Hypothalamus (tissue), 51 donors: ENCODE results near the gene ZXDC.

ENCODE experiments used
- DNase-seq, 51 donors: peaks; one replicate each; lab custom pipeline; 2025; lab: John Stamatoyannopoulos, UW

The ZXDC gene

DNA sequence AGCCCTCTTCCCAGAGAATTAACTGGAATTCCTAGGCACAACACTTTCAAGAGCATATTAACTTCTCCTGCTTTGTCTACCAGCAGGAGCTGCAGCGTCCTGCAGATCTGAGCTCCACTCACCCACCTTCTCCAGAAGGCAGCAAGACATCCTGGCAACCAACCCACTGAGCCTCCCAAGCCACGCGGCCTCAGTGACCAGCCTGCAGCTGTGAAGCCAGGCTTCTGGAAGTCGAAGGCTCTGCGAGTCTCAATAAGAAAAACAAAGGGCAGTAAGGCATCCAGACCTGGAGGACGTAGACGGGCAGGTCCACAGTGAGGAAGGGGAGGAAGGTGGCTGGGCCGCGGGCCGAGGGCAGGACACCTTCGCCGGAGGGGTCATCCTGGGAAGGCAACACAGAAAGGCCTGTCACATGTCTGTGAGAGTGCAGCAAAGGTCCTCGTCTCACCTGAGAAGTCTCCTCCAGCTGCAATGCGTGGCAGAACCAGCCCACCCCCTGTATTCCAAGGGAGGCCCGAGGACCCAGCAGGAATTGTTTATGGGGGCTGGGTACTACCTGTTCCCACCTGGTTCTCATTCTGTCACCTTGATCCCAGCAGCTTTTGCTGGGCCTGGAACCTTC is 36.2 kb downstream of the ZXDC start:
- DNase-seq = no peak

DNA sequence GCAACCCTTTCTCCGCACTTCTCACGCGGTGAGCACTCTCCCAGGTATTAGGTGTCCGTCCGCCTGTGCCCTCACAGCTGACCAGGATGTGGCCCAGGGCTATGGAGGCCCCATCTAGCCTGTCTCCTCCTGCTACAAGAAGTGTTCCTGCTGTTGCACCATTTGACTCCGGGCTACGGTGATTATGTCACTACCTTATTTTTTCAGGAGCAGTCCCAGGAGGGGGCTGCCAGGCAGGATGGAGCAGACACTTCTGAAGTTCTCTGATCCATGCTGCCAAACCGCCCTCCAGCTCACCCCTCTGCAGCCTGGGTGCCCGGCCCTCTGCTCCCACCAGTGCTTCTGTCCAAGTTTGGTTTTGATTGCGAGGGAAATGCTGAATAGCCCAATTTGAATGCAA is 36.9 kb downstream of the ZXDC start:
- DNase-seq = no peak

DNA sequence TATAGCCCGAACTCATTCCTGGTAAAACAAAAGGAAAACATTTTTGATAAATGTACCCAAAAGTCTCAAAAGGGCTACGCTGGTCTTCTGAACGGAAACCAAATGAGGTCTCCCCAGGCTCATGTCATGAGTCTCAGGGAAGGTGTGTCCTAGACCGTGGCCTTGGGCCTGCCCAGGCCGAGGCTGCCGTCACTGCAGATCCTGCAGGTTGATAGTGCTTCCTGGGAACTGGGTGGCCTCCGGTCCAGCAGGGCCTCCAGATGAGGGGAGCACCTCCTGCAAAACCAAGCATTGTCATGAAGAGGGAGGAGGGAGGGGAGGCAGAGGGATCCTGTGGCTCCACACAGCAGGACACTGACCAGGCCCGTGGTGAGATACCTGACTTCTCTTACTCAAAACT is 37.5 kb downstream of the ZXDC start:
- no peak for DNase-seq

DNA sequence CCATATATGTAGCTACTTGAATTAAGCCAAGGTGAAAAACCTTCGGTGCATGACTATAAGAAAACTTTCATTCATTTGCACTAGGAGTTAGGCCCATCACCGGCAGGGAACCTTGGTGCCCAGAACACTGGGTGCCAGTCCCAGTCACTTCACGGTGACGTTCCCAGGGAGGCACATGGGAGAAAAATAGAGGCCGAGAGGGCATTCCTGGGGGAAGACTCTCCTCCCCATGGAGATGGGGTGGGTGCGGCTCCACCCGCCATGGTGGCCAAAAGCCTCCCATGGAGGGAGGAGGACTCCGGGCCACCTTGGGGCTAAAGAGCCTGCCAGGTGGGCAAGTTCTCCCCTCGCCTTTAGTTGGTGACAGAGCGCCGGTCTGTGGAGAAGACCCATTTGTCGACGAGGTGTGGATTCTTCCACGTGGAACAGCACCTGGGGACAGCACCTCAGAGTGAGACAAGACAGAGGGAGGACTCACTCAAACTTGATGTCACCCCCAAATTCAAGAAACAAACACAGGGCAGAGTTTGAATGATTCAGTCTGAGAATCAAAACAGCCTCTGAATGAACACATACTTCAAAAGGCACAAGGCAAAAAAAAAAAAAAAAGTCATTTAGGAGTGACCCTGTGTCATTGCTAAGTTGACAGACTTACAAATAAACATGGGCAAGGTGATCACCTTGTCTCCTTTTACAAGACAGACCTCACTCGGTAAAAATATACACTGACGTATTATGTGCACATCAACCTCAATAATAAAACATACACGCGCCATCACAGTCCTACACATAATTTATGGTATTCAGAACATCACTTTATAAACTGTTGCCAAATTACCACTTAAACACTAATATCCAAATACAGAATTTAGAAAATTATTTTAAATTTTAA is 38.6 kb downstream of the ZXDC start:
- DNase-seq = no peak

DNA sequence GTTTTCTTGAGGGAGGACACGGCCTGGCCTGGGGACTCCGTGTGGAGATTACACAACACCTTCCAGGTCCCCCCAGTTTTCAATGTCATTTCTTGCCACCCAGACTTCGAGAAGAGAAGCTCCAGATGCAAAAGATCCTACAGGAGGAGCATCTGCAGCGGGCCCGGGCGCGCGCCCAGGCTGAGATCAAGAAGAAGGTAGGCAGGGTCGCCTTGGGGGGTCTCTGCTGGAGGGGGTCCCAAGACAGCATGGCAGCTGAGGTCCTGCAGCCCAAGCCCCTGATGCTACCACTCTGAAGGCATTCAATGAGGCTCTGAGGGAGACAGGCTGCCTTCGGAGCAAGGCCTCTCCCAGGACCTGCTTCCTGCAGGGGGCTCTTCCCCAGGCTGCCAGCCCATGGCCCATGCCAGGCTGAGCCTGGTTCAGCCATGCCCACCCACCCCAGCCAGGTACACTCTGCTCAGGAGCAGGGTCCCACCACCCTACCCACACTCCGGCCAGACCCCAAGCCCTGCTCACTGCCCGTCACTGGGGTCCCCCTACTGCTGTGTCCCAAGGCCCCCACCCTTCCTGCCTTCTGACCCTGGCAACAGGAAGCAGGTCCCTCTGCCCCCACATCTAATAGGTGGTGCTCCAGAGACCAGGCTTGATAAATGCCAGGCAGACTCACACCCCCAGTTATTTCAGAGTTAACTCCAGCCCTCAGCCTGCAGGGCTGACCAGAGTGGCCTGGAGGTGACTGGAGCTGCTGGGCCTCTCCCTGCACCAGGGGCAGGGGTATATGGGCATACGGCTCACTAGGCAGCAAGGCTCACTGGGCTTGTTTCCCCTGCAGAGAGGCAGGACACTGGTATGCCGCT is 40.0 kb downstream of the ZXDC start:
- no peak for DNase-seq

DNA sequence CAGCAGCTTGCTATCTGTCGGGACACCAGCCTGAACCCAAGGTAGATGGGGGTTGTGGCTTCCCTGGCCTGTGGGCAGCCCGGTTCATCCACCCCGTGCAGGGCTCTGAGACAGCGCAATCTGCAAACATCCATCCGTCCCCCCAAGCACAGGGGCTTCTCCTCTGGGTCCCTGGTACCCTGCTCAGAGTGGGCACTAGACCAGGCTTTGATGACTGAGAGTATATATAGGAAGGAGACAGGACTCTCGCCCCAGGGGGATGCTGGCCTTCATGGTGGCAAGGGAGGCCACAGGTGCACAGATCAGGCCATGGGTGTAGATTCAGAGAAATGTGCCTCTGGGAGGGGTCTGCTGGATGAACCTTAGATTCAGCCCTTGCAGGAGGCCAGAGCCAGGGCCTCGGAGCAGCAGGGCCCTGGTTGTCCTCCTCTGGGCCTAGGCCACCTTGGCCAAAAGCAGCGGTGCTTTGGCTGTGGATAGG is 40.7 kb downstream of the ZXDC start:
- DNase-seq = no peak

DNA sequence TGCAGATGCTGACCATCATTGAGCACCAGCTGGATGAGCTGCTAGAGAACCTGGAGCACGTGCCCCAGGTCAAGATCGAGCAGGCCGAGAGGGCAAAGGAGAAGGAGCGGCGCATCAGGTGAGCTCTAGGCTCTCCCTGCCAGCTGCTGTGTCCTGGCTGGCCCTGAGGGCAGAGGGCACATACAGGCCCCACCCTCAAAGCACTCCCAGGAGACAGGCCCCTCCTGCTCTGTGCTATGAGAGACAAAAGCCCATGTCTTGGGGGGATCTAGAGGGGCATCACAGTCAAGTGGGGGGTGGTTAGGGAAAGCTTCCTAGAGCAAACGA is 41.5 kb downstream of the ZXDC start:
- DNase-seq = no peak

DNA sequence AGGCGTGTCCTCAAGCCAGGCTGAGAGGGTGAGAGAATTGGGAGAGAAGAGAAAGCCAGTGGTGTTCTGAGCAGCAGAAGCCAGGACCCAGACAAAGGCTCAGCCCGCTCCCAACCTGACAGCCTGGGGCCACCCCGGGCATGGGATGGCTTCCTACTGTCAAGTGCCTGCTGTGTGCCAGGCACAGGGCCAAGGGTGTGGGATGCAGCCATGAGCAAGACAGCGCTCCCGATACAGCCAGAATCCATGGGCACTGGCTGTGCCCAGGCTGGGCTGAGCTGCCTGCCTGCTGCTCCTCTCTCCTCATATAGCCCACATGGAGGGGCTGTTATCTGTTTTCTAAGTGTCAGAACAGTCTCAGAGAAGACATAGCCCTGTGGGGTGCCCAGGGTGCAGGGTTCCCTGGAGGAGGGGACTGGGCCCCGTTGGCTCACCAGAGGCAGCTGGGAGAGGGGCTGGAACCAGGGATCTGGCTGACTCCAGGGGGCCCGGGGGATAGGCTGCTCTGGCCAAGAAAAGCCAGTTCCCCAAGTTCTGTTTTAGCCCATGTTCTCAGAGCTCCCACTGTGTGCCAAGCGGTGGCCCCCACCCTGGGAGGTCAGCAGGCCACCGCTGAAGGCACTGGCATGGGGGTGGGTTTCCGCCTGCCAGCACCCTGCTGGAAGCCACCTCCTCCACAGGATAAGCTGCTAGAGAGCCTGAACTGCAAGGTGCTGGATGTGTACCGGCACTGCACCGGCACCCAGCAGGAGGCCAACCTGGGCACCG is 42.0 kb downstream of the ZXDC start:
- peak in 1 of 51 donors; percentile 19 for DNase-seq

DNA sequence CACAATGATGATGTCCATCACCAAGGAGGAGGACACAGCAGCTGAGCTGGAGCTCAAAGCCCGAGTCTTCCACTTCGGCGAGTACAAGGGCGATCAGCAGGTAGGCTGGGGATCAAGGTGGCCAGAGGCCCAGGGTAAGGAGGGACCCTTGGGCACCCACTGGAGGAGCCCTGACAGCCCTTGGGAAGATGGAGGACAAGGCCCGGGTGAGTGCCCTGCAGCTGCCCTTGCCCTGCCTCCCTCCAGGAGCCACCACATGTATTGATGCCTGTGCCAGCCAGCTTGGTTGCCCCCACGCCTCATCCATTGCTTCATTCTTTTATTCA is 42.6 kb downstream of the ZXDC start:
- DNase-seq = no peak

DNA sequence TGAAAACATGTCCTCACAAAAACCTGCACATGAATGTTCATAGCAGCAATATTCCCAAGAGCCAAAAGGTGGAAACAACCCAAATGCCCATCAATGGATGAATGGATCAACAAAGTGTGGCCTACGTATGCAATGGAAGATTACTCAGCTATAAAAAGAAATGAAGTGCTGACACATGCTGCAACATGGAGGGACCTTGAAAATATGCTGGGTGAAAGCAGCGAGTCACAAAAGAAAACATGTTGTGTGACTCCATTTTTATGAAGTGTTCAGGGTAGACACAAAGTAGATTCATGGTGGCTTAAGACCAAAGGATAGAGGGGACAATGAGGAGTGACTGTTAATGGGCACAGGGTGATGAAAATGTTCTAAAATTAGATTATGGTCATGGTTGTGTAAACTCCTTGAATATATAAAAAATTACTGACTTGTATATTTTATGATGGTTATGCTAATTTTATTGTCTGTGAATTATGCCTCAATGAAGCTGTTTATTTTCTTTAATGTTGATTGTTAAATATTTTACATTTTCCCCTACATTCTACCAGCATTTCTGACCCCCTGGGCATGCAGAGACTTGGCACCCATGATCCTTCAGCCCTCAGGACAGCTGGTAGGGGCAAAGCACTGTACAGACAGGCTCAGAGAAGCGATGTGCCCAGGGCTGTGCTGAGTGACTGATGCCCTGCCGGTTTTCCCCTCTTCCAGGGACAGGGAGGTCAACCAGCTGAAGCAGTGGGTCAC is 43.2 kb downstream of the ZXDC start:
- no peak for DNase-seq

DNA sequence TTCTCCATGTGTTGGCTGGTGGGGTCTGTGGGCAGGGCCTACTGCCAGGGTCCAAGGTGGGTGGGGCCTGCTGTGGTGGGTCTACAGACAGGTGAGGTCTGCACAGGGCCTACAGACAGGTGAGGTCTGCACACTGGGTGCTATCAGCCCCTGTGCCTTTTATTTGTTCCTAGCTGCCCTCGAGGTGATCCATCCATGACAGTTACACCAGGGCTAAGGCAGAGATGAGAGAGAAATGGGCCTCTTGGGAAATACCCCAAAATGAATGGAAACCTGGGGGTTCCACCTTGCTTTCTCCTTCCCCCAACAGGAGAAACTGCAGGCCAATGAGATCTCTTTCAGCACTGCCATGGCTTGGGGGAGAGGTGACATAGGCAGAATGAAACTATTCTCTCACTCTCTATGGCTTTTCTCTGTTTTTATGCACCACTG is 44.6 kb downstream of the ZXDC start:
- no peak for DNase-seq

DNA sequence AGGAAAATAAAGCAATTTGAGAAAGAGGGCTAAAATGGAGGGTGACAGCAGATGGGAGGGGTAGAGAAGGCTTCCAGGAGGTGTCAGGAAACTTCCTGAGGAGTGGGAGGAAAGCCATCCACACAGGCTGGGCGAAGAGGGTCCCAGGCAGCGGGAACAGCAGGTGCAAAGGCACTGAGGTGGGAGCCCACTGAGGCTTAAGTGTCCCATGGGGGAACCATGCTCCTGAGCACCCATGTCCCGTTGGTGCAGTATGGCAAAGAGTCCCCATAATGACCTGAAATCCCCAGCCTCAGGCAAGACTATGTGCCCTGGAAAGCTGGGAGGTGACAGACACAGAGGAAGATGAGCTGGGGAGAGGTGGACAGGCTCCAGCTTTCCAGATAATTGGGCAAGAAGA is 50.9 kb downstream of the ZXDC start:
- DNase-seq = no peak

DNA sequence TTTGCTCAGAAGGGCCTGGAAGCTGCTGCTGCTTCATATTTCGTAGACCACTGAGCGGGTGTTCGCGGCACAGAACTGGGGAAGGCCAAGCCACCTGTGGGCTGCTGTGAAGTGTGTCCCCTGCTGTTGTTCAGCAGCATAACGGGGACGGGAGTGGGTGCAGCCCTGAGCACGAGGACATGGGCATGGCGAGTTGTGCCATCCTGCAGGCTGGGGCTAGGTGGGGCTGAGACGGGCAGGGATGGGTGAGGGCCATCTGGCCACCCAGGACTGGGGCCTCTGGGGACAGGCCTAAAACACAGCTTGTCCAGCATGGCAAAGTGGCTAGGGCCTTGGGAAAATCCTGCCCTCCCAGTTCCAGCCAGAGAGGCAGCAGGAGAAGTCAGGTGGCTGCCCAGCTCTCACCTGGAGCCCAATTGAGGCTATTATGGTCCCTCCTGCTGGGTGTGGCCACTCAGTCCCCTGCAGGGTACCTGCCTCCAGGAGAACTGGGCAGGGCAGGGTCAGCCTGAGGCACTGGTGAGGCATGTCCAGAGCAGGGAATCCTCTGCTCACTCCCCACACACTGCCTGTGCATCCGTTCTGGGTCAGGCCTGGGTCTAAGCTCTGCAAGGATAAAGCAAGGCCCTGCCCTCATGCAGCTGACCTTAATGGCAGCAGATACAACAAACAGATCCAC is 51.5 kb downstream of the ZXDC start:
- DNase-seq = no peak

DNA sequence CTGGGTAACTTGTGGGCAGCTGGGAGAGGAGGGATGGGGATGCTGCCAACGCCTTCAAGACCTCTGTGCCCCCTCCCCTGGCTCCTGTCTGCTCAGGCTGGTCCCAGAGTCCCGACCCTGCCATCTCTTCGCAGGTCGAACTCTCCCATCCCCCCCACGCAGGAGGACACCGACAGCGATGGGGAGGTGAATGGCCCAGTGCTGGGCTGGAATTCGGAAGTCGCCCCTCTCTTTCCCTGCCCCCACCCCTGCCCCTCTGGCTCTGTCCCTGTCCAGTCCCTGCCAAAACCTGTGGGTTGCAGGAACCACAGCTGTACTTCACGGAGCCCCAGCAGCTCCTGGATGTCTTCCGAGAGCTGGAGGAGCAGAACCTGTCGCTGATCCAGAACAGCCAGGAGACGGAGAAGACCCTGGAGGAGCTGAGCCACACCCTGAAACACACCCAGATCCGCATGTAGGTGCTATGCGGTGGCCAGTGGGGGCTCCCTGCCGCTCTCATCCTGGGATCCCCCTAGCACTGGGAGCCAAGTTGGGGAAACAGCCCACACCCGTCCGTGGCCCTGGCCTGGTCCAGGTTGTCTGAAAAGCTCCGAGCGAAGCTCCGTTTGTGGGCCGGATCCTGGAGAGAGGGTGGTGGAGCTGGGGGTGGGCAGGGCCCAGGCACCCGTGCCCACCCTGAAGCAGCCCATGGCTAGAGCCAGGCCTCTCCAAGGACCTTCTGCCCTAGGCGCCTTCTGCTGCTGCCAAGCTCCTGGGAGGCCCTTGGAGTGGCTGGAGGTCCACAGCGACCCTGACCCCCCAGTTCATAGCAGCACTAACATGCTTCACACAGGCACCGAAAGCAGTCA is 52.3 kb downstream of the ZXDC start:
- DNase-seq = no peak

DNA sequence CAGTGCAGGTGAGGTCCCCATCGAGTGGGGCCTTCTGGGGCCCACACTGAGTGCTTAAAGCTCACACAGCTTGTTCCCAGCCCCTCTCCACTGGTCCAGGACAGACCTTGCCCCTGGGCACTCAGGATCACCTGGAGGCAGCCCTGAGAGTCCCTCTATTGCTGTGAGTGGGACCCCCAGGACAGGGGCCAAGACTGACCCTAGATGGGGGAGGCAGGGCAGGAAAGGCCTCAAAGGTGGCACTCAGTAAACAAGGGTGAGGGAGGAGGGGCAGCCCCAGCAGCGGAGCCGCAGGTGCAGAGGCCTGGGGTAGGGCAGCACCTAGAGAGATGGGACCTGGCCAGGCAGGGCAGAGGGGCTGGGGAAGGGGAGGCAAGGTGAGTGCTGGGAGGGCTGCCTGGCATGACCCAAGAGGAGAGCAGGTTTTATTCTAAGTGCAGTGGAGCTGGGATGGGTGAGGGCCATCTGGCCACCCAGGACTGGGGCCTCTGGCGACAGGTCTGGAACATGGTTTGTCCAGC is 53.1 kb downstream of the ZXDC start:
- DNase-seq = no peak

DNA sequence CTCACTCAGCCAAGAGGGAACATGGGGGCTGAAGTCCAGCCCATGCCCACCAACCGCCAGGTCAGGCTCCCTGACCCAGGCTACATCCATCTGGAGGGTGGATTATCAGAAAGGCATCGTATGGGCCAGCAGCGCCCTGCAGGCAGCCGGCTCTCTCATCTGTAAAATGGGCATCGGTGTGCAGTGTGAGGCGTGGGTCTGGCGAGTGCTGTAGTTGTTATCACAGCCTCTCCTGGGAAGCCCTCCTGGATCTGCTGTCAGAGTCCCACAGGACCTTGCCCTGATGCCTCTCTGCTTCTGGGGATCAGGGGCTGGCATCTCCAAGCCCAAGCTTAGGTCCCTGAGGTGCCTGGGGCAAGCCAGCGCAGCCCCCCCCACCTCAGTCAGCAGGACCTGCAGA is 53.6 kb downstream of the ZXDC start:
- DNase-seq = no peak

DNA sequence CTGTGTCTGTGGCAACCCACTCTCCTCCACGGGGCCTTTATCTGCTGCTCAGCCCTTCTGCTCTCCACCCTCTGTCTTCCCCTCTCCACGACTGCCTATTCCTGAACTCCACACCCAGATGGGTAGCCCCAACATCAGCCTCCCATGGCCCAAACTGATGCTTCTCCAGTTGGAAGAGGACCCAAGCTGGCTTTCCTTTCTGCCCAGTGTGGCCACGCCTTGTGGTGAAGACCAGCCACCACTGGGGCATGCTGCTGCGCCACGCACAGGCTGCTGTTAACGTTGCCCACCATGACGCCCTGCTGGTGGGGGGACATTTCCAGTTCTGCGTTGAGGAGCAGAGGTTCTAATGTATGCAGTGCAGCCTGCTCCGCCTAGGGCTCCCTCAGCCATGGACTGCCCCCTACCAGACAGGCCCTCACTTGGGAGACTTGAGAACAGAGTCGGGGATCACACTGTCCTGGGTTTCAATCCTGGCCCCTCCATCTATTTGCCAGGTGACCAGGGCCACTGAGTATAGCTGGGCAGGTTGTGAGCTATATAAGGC is 54.0 kb downstream of the ZXDC start:
- DNase-seq = no peak
